GM12865 (cell line): ENCODE data around the gene PDE2A.

Experiments used
- DNase-seq: peaks from one replicate; pipeline ENCODE4 v3.0.0; 2010; ENCODE audit warnings: low read depth
- H3K4me3 ChIP-seq: 2 replicates; pipeline ENCODE4 v1.5.1; 2011; ENCODE audit warnings: mild to moderate bottlenecking, low read depth, low read length, control low read depth
- CTCF ChIP-seq: IDR thresholded peaks from 2 replicates; pipeline ENCODE4 v1.5.1; 2011; ENCODE audit warnings: low read length, control low read depth, low read depth, inconsistent platforms; ENCODE audit not compliant: insufficient read depth; ENCODE audit errors: missing control alignments

PDE2A gene

DNA sequence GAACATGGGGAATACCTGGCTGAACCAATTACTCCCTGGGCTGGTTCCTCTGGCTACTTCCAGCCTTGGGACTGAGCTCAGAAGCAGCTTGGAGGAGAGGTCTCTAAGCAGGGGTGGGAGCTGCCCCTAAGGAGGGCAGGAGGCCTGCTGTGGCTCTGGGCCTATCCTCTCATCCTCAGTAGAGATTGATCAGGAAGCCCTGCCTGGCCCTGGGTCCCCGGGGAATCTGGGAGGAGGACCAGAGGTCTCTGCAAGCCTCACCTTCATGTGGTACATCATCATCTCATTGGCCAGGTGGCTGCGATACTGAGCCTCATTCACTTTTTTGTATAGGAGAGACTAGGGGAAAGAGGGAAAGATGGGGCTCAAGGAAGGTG, 91.1 kb downstream of the PDE2A start:
- TF ChIP-seq CTCF, result no peak
- no peak overlapping the region for H3K4me3 ChIP-seq
- no peak for DNase-seq

GRCh38 chr11:72582206-72583176, 91.7 kb downstream of the PDE2A start:
- DNase-seq, result no peak
- no peak for TF ChIP-seq CTCF

DNA sequence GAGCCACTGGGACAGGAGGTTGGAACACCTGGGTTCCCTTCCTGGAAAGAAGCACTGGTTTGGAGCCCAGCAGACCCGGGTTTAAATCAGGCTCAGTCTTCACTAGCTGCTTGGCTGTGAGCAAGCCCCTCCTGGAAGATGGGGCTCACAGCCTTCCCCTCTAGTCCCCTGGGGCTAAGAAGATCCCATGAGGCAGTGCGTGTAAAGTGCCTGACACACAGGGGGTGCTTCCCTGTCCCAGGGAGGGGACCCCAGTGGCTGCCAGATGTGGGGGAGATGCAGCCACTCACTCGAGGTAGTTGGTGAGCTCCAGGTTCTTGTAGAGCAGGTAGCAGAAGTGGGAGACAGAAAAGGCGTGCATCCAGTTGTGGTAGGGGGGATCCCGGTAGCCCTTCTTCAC, 93.2 kb downstream of the PDE2A start:
- H3K4me3 ChIP-seq, result no peak overlapping the region
- TF ChIP-seq CTCF, result no peak
- no peak for DNase-seq

More at GRCh38 chr11:72582206-72583176, 91.7 kb downstream of the PDE2A start:
- no peak overlapping the region for H3K4me3 ChIP-seq

DNA sequence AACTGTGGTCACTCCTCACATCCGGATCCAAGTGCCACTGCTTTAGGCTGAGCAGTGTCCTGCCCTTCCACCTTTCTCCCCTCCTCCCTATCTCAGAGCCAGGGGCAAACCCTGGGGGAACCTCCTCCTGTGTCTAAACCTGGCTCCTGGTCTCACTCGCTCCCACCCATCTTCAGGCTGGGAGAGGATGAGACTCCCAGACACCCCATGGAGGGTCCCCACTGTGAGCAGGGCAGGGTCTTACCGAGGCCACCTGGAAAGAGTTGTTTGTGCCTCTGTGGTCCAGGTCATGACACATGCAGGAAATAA, 93.6 kb downstream of the PDE2A start:
- no peak for TF ChIP-seq CTCF
- no peak for DNase-seq
- H3K4me3 ChIP-seq, result no peak overlapping the region

GRCh38 chr11:72579816-72580641, 94.2 kb downstream of the PDE2A start:
- TF ChIP-seq CTCF, result no peak
- no peak overlapping the region for H3K4me3 ChIP-seq
- DNase-seq, result no peak

DNA sequence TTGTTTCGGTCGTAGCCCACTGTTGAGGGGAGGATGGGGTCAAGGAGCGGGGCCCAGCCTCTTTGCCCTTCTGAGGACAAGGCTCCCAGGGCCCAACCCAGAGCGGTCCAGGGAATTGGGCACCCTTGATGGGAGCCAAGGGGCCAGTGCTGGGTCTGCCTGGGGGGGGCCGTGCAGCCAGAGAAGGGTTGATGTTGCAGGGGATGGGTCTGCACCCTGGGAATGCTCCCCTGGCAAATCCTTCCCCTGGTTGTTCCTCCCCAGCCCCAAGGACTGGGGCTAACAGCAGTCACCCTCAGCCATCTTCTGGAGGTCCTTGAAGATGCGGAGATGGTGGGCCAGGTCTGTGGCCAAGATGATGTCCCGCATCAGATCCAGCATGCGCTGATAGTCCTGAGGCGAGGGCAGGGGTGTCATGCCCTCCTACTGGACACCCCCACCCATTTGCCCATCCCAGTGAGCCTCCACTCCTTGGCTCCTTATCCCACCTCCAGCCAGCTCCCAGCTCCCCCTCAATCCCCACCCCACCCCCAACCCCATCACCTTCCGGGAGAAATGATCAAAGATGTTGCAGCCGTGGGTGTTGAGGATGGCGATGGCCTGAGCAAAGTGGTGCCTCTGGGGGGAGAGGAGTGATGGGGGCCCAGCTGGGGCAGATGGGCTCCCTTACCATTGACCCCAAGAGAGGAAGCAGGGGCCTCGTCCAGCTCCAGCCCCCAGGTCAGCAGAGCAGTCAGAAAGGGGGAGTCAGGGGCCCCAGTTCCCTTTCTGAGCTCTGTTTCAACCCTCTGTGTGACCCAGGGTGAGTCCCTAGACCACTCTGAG, 95.0 kb downstream of the PDE2A start:
- DNase-seq, result no peak
- TF ChIP-seq CTCF, result no peak
- H3K4me3 ChIP-seq, result no peak overlapping the region
